Smooth muscle cell of the brain vasculature (primary cell): ENCODE results near the gene SRGAP2B.
"Not testable (repeated sequence)": the region's sequence is repeated elsewhere in the genome, so short reads cannot be mapped to it uniquely, and the experiment has no call there.

Experiments
- DNase-seq: peaks from one replicate; pipeline ENCODE4 v3.0.0-alpha.2; 2012; ENCODE audit warnings: low read depth, low spot score

The SRGAP2B gene

GRCh38 chr1:144998134-144998980, 96.8 kb downstream of the SRGAP2B start:
- not testable (repeated sequence) for DNase-seq

- DNase-seq, result not testable (repeated sequence)
These were observed 99.2 kb downstream of the SRGAP2B start for GRCh38 chr1:144995833-144996410.

- DNase-seq, result peak; percentile 2
These were observed 102.2 kb downstream of the SRGAP2B start for GRCh38 chr1:144992915-144993314.

GRCh38 chr1:144990611-144991010, 104.5 kb downstream of the SRGAP2B start:
- DNase-seq, result not testable (repeated sequence)

GRCh38 chr1:144987131-144987530, 108.0 kb downstream of the SRGAP2B start:
- not testable (repeated sequence) for DNase-seq

- DNase-seq, result not testable (repeated sequence)
These were observed 108.8 kb downstream of the SRGAP2B start for GRCh38 chr1:144986171-144986860.

GRCh38 chr1:144985550-144986170, 109.5 kb downstream of the SRGAP2B start:
- not testable (repeated sequence) for DNase-seq

GRCh38 chr1:144982802-144983525, 112.2 kb downstream of the SRGAP2B start:
- not testable (repeated sequence) for DNase-seq

GRCh38 chr1:144981157-144981556, 114.0 kb downstream of the SRGAP2B start:
- not testable (repeated sequence) for DNase-seq

GRCh38 chr1:144979960-144980595, 115.0 kb downstream of the SRGAP2B start:
- DNase-seq, result not testable (repeated sequence)

GRCh38 chr1:144977856-144978255, 117.3 kb downstream of the SRGAP2B start:
- not testable (repeated sequence) for DNase-seq

GRCh38 chr1:144971936-144972335, 123.2 kb downstream of the SRGAP2B start:
- DNase-seq, result not testable (repeated sequence)

- not testable (repeated sequence) for DNase-seq
These were observed 128.6 kb downstream of the SRGAP2B start for GRCh38 chr1:144966488-144966887.

- DNase-seq, result not testable (repeated sequence)
These were observed 130.4 kb downstream of the SRGAP2B start for GRCh38 chr1:144964765-144965164.

- not testable (repeated sequence) for DNase-seq
These were observed 130.9 kb downstream of the SRGAP2B start for GRCh38 chr1:144964186-144964585.

- DNase-seq, result not testable (repeated sequence)
These were observed 131.6 kb downstream of the SRGAP2B start for GRCh38 chr1:144963571-144963970.

GRCh38 chr1:144961604-144962583, 133.2 kb downstream of the SRGAP2B start:
- not testable (repeated sequence) for DNase-seq

- DNase-seq, result not testable (repeated sequence)
These were observed 134.1 kb downstream of the SRGAP2B start for GRCh38 chr1:144960929-144961488.

GRCh38 chr1:144948390-144948789, 146.7 kb downstream of the SRGAP2B start:
- not testable (repeated sequence) for DNase-seq
